Transverse colon (tissue), 4 donors: Measurements from ENCODE around the gene GTF3C1.

Source experiments
- CTCF ChIP-seq, 5 experiments: fragments of 200-600 bp in 3 of 5; fragments of 450-650 bp in 2 of 5; sonication (generic) in 3 of 5; IDR thresholded peaks; 1 replicate in 2 of 5; 2 replicates in 3 of 5; pipeline ENCODE4 v1.5.1; 2016 to 2017; ENCODE audit warnings: antibody characterized with exemption in 5 of 5, inconsistent platforms in 3 of 5, mild to moderate bottlenecking in 2 of 5, moderate library complexity in 1 of 5
- POLR2A ChIP-seq: fragments of 450-650 bp; IDR thresholded peaks from one replicate; pipeline ENCODE4 v1.6.1; 2016; ENCODE audit warnings: antibody characterized with exemption, mild to moderate bottlenecking, moderate library complexity
- POLR2AphosphoS5 ChIP-seq, 3 donors: sonication (generic); formaldehyde crosslinking; IDR thresholded peaks; one replicate each; pipeline ENCODE4 v1.6.1; 2016; ENCODE audit warnings: antibody characterized with exemption in 3 of 3

- no peak for TF ChIP-seq CTCF (IDR thresholded peaks at IDR 0.05)
- no peak for TF ChIP-seq POLR2A
- TF ChIP-seq POLR2AphosphoS5 (IDR thresholded peaks at IDR 0.05): no peak
These were observed 49.3 kb upstream of the GTF3C1 start for GRCh38 chr16:27598931-27599565.
